H1 (cell line): ENCODE results near the gene CYBRD1. TPM values are rescaled to one million over a fixed set of nuclear protein-coding genes. Genes with fewer than 3 reads are reported as not detected.

Source experiments
- CTCF ChIA-PET: fragments of 300-600 bp; sonication (Branson Sonifier 250); formaldehyde crosslinking; loops from one replicate; lab custom pipeline; 2021; ENCODE audit not compliant: partially characterized antibody; lab: Charles Lee
- POLR2A ChIA-PET: fragments of 300-600 bp; sonication (Branson Sonifier 250); formaldehyde crosslinking; loops from one replicate; lab custom pipeline; 2021; ENCODE audit warnings: inconsistent platforms; ENCODE audit not compliant: partially characterized antibody; lab: Charles Lee
- DNase-seq, 2 experiments: peaks; one replicate each; pipeline versions ENCODE4 v3.0.0 to v3.0.0-alpha.2; 2010 to 2022; ENCODE audit warnings: low spot score in 2 of 2, low read depth in 1 of 2, mixed read lengths in 1 of 2
- FAIRE-seq: peaks from 2 replicates; lab custom pipeline; 2011; peaks lifted over from hg19 to GRCh38; lab: Jason Lieb, UNC
- H2AFZ ChIP-seq: 2 replicates; pipeline ENCODE4 v1.8.1; 2012; ENCODE audit warnings: low read length, inconsistent platforms
- H2AK5ac ChIP-seq: 2 replicates; pipeline ENCODE4 v1.6.1; 2013; ENCODE audit warnings: low read depth, low read length
- H2BK120ac ChIP-seq: replicated peaks from 2 replicates; pipeline ENCODE3; 2013; ENCODE audit warnings: low read depth, low read length, inconsistent platforms
- H2BK12ac ChIP-seq: 2 replicates; pipeline ENCODE4 v1.6.1; 2013; ENCODE audit warnings: low read depth, low read length
- H2BK15ac ChIP-seq: 2 replicates; pipeline ENCODE4 v1.6.1; 2013; ENCODE audit warnings: low read length
- H2BK20ac ChIP-seq: 2 replicates; pipeline ENCODE4 v1.6.1; 2013; ENCODE audit warnings: low read length
- H2BK5ac ChIP-seq: 2 replicates; pipeline ENCODE4 v1.6.1; 2013; ENCODE audit warnings: low read depth, low read length
- H3K14ac ChIP-seq: 2 replicates; pipeline ENCODE4 v1.6.1; 2013; ENCODE audit warnings: inconsistent platforms; ENCODE audit not compliant: insufficient read length
- H3K18ac ChIP-seq: 2 replicates; pipeline ENCODE4 v1.6.1; 2013; ENCODE audit warnings: low read length; ENCODE audit errors: extremely low read depth
- H3K23ac ChIP-seq: 2 replicates; pipeline ENCODE4 v1.6.1; 2013; ENCODE audit warnings: inconsistent platforms; ENCODE audit not compliant: insufficient read length
- H3K23me2 ChIP-seq: 2 replicates; pipeline ENCODE4 v1.6.1; 2013; ENCODE audit warnings: low read depth, low read length
- H3K27ac ChIP-seq: 2 replicates; pipeline ENCODE4 v1.6.1; 2011; ENCODE audit warnings: low read depth, low read length, inconsistent platforms
- H3K27me3 ChIP-seq, 4 experiments: replicated peaks in 1 of 4; 1 replicate in 1 of 4; 2 replicates in 3 of 4; pipeline versions ENCODE4 v1.6.1 to v1.8.1; 2011 to 2013; ENCODE audit warnings: low read length in 3 of 4, mild to moderate bottlenecking in 3 of 4, inconsistent platforms in 2 of 4, mixed read lengths in 2 of 4, moderate library complexity in 1 of 4; ENCODE audit not compliant: control insufficient read depth in 3 of 4, insufficient read depth in 3 of 4; ENCODE audit errors: extremely low read depth in 1 of 4
- H3K36me3 ChIP-seq, 4 experiments: 2 replicates each; pipeline versions ENCODE4 v1.6.1 to v1.8.1; 2011 to 2013; ENCODE audit warnings: mild to moderate bottlenecking in 4 of 4, low read length in 3 of 4, moderate library complexity in 2 of 4, control low read depth in 1 of 4, inconsistent platforms in 1 of 4; ENCODE audit not compliant: insufficient read depth in 4 of 4, control insufficient read depth in 2 of 4
- H3K4ac ChIP-seq: replicated peaks from 2 replicates; pipeline ENCODE3; 2013; ENCODE audit warnings: low read length, low read depth, mixed read lengths, inconsistent platforms; ENCODE audit not compliant: insufficient read length
- H3K4me1 ChIP-seq, 4 experiments: replicated peaks in 1 of 4; 1 replicate in 1 of 4; 2 replicates in 3 of 4; pipeline versions ENCODE4 v1.6.1 to v1.8.1; 2011 to 2013; ENCODE audit warnings: low read length in 3 of 4, inconsistent platforms in 2 of 4, mixed read lengths in 1 of 4; ENCODE audit not compliant: insufficient read depth in 4 of 4, control insufficient read depth in 3 of 4
- H3K4me2 ChIP-seq, 2 experiments: 2 replicates each; pipeline versions ENCODE4 v1.6.1 to v1.8.1; 2011 to 2013; ENCODE audit warnings: low read depth in 2 of 2, low read length in 2 of 2, control low read depth in 1 of 2, inconsistent platforms in 1 of 2, mild to moderate bottlenecking in 1 of 2; ENCODE audit not compliant: insufficient read depth in 1 of 2
- H3K4me3 ChIP-seq, 4 experiments: fragments of 200-600, 300-600 bp in 1 of 4; sonication (generic), shearing (Covaris generic), sonication (Bioruptor Twin) in 1 of 4; 2 replicates each; pipeline versions ENCODE4 v1.5.1 to v1.8.1; 2011 to 2016; ENCODE audit warnings: low read length in 4 of 4, low read depth in 3 of 4, control low read depth in 2 of 4, inconsistent platforms in 2 of 4, mild to moderate bottlenecking in 2 of 4, mixed read lengths in 1 of 4, moderate library complexity in 1 of 4; ENCODE audit not compliant: insufficient read depth in 2 of 4; ENCODE audit errors: extremely low read depth in 1 of 4
- H3K56ac ChIP-seq: replicated peaks from 2 replicates; pipeline ENCODE3; 2013; ENCODE audit warnings: low read depth, mild to moderate bottlenecking, mixed read lengths, low read length, inconsistent platforms; ENCODE audit not compliant: insufficient read length
- H3K79me1 ChIP-seq: 2 replicates; pipeline ENCODE4 v1.6.1; 2013; ENCODE audit warnings: low read depth, low read length, control low read depth
- H3K79me2 ChIP-seq, 2 experiments: 2 replicates each; pipeline versions ENCODE4 v1.6.1 to v1.8.1; 2012 to 2013; ENCODE audit warnings: low read length in 2 of 2, mild to moderate bottlenecking in 2 of 2, inconsistent platforms in 1 of 2; ENCODE audit not compliant: insufficient read depth in 2 of 2, control insufficient read depth in 1 of 2
- H3K9ac ChIP-seq, 4 experiments: replicated peaks in 1 of 4; 1 replicate in 1 of 4; 2 replicates in 3 of 4; pipeline versions ENCODE4 v1.6.1 to v1.8.1; 2011 to 2013; ENCODE audit warnings: low read depth in 3 of 4, low read length in 3 of 4, control low read depth in 2 of 4, mild to moderate bottlenecking in 2 of 4, moderate library complexity in 2 of 4, inconsistent platforms in 1 of 4; ENCODE audit errors: extremely low read depth in 1 of 4
- H3K9me3 ChIP-seq, 2 experiments: 2 replicates each; pipeline versions ENCODE4 v1.6.1 to v1.8.1; 2012 to 2013; ENCODE audit warnings: mild to moderate bottlenecking in 2 of 2, moderate library complexity in 2 of 2, control low read depth in 1 of 2, inconsistent platforms in 1 of 2, low read depth in 1 of 2, low read length in 1 of 2, mixed read lengths in 1 of 2; ENCODE audit not compliant: insufficient read depth in 2 of 2
- H4K20me1 ChIP-seq, 2 experiments: replicated peaks in 1 of 2; 2 replicates each; pipeline versions ENCODE3 to v1.8.1; 2011 to 2013; ENCODE audit warnings: inconsistent platforms in 2 of 2, low read length in 2 of 2, mild to moderate bottlenecking in 1 of 2; ENCODE audit not compliant: insufficient read depth in 2 of 2, control insufficient read depth in 1 of 2
- H4K5ac ChIP-seq: 2 replicates; pipeline ENCODE4 v1.6.1; 2013; ENCODE audit warnings: low read length, low read depth, mixed read lengths, inconsistent platforms; ENCODE audit not compliant: insufficient read length
- H4K8ac ChIP-seq: 2 replicates; pipeline ENCODE4 v1.8.0; 2013; ENCODE audit warnings: mild to moderate bottlenecking, moderate library complexity, low read length, inconsistent platforms; ENCODE audit not compliant: insufficient read depth; ENCODE audit errors: extremely low read depth
- H4K91ac ChIP-seq: replicated peaks from 2 replicates; pipeline ENCODE3; 2013; ENCODE audit warnings: low read length, mixed read lengths, inconsistent platforms; ENCODE audit not compliant: insufficient read length
- CTBP2 ChIP-seq: IDR thresholded peaks from 2 replicates; pipeline ENCODE4 v1.7.0; 2011; ENCODE audit warnings: borderline replicate concordance, mild to moderate bottlenecking, moderate library complexity, mixed read lengths, low read length; ENCODE audit not compliant: insufficient read depth, insufficient read length
- GABPA ChIP-seq: IDR thresholded peaks from 2 replicates; pipeline ENCODE4 v1.6.1; 2011; ENCODE audit warnings: mild to moderate bottlenecking, low read length, moderate library complexity, borderline replicate concordance; ENCODE audit not compliant: insufficient read depth
- JUN ChIP-seq: IDR thresholded peaks from 2 replicates; pipeline ENCODE4 v1.6.1; 2011; ENCODE audit warnings: low read depth, mild to moderate bottlenecking, improper control_type of control experiment, low read length
- JUND ChIP-seq: IDR thresholded peaks from 2 replicates; pipeline ENCODE4 v1.6.1; 2011; ENCODE audit warnings: mild to moderate bottlenecking, improper control_type of control experiment, low read length
- RAD21 ChIP-seq, 2 experiments: IDR thresholded peaks in 1 of 2; conservative IDR thresholded peaks in 1 of 2; 2 replicates each; pipeline ENCODE4 v1.6.1; 2011; ENCODE audit warnings: low read depth in 2 of 2, low read length in 2 of 2, improper control_type of control experiment in 1 of 2, inconsistent platforms in 1 of 2, mild to moderate bottlenecking in 1 of 2, moderate library complexity in 1 of 2
- SIRT6 ChIP-seq: IDR thresholded peaks from one replicate; pipeline ENCODE4 v1.7.1; 2012; ENCODE audit warnings: low read length, inconsistent platforms
- TAF7 ChIP-seq: optimal IDR thresholded peaks from 2 replicates; pipeline ENCODE3; 2011; ENCODE audit warnings: low read depth, mild to moderate bottlenecking, inconsistent platforms, low read length, moderate library complexity, borderline replicate concordance
- WGBS, 2 experiments: shearing (Covaris generic) in 1 of 2; methylation state at CpG; one replicate each; pipeline versions ENCODE4 v1.1.6 to v1.1.7; 2013 to 2015; ENCODE audit warnings: low lambda C conversion rate in 2 of 2, mixed read lengths in 2 of 2, inconsistent platforms in 1 of 2, low coverage in 1 of 2, missing lambda C conversion rate in 1 of 2; ENCODE audit not compliant: insufficient replicate concordance in 2 of 2, insufficient coverage in 1 of 2, insufficient read length in 1 of 2; ENCODE audit errors: extremely low coverage in 1 of 2, missing lambda C conversion rate in 1 of 2; 5-methylcytosine and 5-hydroxymethylcytosine counted together
- polyA plus RNA-seq, 7 experiments: library from polyadenylated mRNA; depleted of rRNA in 3 of 7; stranded (reverse) in 5 of 7; unstranded in 2 of 7; fragments of >200 nt in 5 of 7; fragments of 200-250 nt in 2 of 7; gene quantifications; 1 replicate in 5 of 7; 2 replicates in 1 of 7; 4 replicates in 1 of 7; pipeline versions ENCODE4 v1.2.1 to v1.2.3, GENCODE V29; 2011 to 2013; ENCODE audit warnings: missing spikeins in 2 of 7, mixed read lengths in 2 of 7
- total RNA-seq: library from RNA; stranded (reverse); fragmentation: NEBNext Ultra II Directional; extraction: Animal tissue kit (Norgen Biotek cat#: 25700); gene quantifications from 2 replicates; pipeline ENCODE4 v1.2.1, GENCODE V29; 2021
- TF ChIP-seq, protein P1 (sequence below): IDR thresholded peaks from 2 replicates; pipeline ENCODE4 v1.6.1; 2011; ENCODE audit warnings: low read length, improper control_type of control experiment

The CYBRD1 gene
- total and polyA plus RNA-seq, 2 of the 8 experiments (the other 6 are each of a cell fraction or from before 2014, with no cell fraction given), result 10.7 to 12.6 TPM

- Histone ChIP-seq H3K4me1 (no peaks in the 10 kb centered on the region), H4K5ac (no peak overlapping the region), H3K4ac (no peak overlapping the region), H3K18ac (no peak overlapping the region), H2BK5ac (no peak overlapping the region), H4K20me1 (no peaks in the 10 kb centered on the region), H3K9me3 (peaks cover 3 to 6% of the 10 kb centered on the region in 2 experiments; a peak in 3 of 4 replicates), H3K36me3 (no peaks in the 10 kb centered on the region), H3K79me2 (peaks cover 0 to 36% of the 10 kb centered on the region in 2 experiments; a peak in 2 of 4 replicates), H3K56ac (no peak overlapping the region), H3K4me3 (no peak overlapping the region), H3K14ac (no peak overlapping the region), H2AK5ac (no peak overlapping the region), H3K27me3 (no peaks in the 10 kb centered on the region), H4K91ac (no peak overlapping the region), H2BK12ac (no peak overlapping the region), H3K9ac (no peak overlapping the region), H3K27ac (no peak overlapping the region), H2BK15ac (0 out of 2 replicates have a peak overlapping the region, but pooled peaks have one; percentile 12), H2BK20ac (no peak overlapping the region), H3K79me1 (no peaks in the 10 kb centered on the region), H2BK120ac (no peak overlapping the region), H3K23me2 (no peaks in the 10 kb centered on the region), H3K4me2 (no peak overlapping the region), H4K8ac (no peak overlapping the region), H3K23ac (no peak overlapping the region), H2AFZ (no peak overlapping the region)
- TF ChIP-seq RAD21 (IDR thresholded peaks at IDR 0.05 in 1 of 2, conservative IDR thresholded peaks at IDR 0.05 in 1 of 2; ENCODE audit: low read depth in 2 of 2, low read length in 2 of 2) (no peak), SIRT6 (no peak), JUND (no peak), GABPA (no peak), CTBP2 (no peak), TAF7 (no peak), JUN (no peak)
- TF ChIP-seq, protein P1, sequence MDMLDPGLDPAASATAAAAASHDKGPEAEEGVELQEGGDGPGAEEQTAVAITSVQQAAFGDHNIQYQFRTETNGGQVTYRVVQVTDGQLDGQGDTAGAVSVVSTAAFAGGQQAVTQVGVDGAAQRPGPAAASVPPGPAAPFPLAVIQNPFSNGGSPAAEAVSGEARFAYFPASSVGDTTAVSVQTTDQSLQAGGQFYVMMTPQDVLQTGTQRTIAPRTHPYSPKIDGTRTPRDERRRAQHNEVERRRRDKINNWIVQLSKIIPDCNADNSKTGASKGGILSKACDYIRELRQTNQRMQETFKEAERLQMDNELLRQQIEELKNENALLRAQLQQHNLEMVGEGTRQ, result no peak
- WGBS, 2 experiments, result 88% methylated on average over 4 of the region's 4 CpGs; no CpG with 5 or more reads in 1 of the 2 experiments
- CTCF ChIA-PET, result interaction anchor here (0.7 to 4.5 kb wide), 12 partner anchors 9 to 558 kb away, joined by 3 to 32 read pairs (median 4); partner anchors contain the start of gene CYBRD1
- no peak for DNase-seq
- POLR2A ChIA-PET, result interaction anchor here (6.5 kb wide), 1 partner anchor 8 kb away, joined by 32 read pairs; the partner anchor contains the start of gene CYBRD1
- FAIRE-seq, result no peak
Observed at GRCh38 chr2:171530378-171530777, 8.1 kb downstream of the CYBRD1 start.
